Left cardiac atrium (tissue), 4 donors: ENCODE data around the gene ASH1L. TPM values are rescaled to one million over a fixed set of nuclear protein-coding genes. Genes with fewer than 3 reads are reported as not detected.
"Not testable (repeated sequence)": the region's sequence is repeated elsewhere in the genome, so short reads cannot be mapped to it uniquely, and the experiment has no call there.

Experiments
- ATAC-seq, 2 donors: fragments of 200-7000 bp; cut with Tn5 transposase; one replicate each; pipeline ENCODE4 v1.9.1; 2020; ENCODE audit warnings: mild to moderate bottlenecking in 2 of 2, moderate library complexity in 2 of 2
- DNase-seq: peaks from one replicate; pipeline ENCODE4 v3.0.0-alpha.2; 2020
- intact Hi-C, 2 donors: fragments of 100-400 bp; cut with DNase I; formaldehyde crosslinking; loops; one replicate each; pipeline versions ENCODE4 v1.14.1 to v1.15.1; 2022 to 2023
- microRNA-seq, 2 donors: library from miRNA; unstranded; fragments of <30 nt; microRNA quantifications; one replicate each; pipeline ENCODE4 v1.2.0, GENCODE V29; 2020
- total RNA-seq, 2 donors: library from RNA; stranded (reverse); fragmentation: NEBNext Ultra II Directional; extraction: Animal tissue kit (Norgen Biotek cat#: 25700); gene quantifications; one replicate each; pipeline ENCODE4 v1.2.1, GENCODE V29; 2021
- donor health status: DM: no; HTN: yes; CAD: no.
- donor health status: DM: no; HTN: yes; CAD: no; lungs with severe emphysema.
- donor health status: DM: yes; HTN: yes; CAD: no.
- donor health status: Dilated cardiomyopathy.

Gene ASH1L
- total RNA-seq, 2 donors from 2014 or later, result 40.6 to 45.9 TPM

GRCh38 chr1:155297384-155297783 is 265.2 kb downstream of the ASH1L start:
- intact Hi-C loops, result no loop called here
- ATAC-seq (no peak), DNase-seq (no peak)

GRCh38 chr1:155296661-155297060 is 265.9 kb downstream of the ASH1L start:
- DNase-seq, result no peak
- ATAC-seq, result no peak
- intact Hi-C loops, result no loop called here

GRCh38 chr1:155295942-155296267 is 266.7 kb downstream of the ASH1L start:
- no peak for ATAC-seq
- no peak for DNase-seq
- intact Hi-C loops, result no loop called here

- intact Hi-C loops, result no loop called here
- ATAC-seq (peak in 1 of 2 donors; percentile 61), DNase-seq (no peak)
These were observed 267.2 kb downstream of the ASH1L start for GRCh38 chr1:155295183-155295941.

- intact Hi-C loops, result no loop called here
- ATAC-seq (peak; percentile 30 to 32), DNase-seq (no peak)
These were observed 268.0 kb downstream of the ASH1L start for GRCh38 chr1:155294520-155295182.

GRCh38 chr1:155293086-155293749 is 269.4 kb downstream of the ASH1L start:
- intact Hi-C loops, result no loop called here
- no peak for DNase-seq

GRCh38 chr1:155291006-155291405 is 271.6 kb downstream of the ASH1L start:
- intact Hi-C loops, ATAC-seq, DNase-seq: not testable (repeated sequence)

More at GRCh38 chr1:155293086-155293749, 269.4 kb downstream of the ASH1L start:
- no peak for ATAC-seq

- ATAC-seq (no peak), DNase-seq (no peak)
- intact Hi-C loops, result no loop called here
These were observed 274.5 kb downstream of the ASH1L start for GRCh38 chr1:155287987-155288543.

GRCh38 chr1:155286544-155286943 is 276.1 kb downstream of the ASH1L start:
- ATAC-seq, result no peak
- DNase-seq, result no peak
- intact Hi-C loops, result no loop called here

GRCh38 chr1:155285631-155286044 is 277.0 kb downstream of the ASH1L start:
- no peak for DNase-seq
- ATAC-seq, result no peak
- intact Hi-C loops, result no loop called here

Small RNA genes within 50 kb of the gene (microRNA-seq; reads per million reads assigned to microRNA genes)
- 0 to 0.54 reads per million in 2 donors for gene MIR555

Other genes with a start within 250 kb of the ASH1L start
- gene RUSC1, start 241.9 kb downstream of the ASH1L start, total RNA-seq, result 10 to 100 TPM; 18.7 to 25.3 TPM
- gene MSTO1, start 47.4 kb upstream of the ASH1L start, total RNA-seq, result 10 to 100 TPM; 16.0 to 31.6 TPM
- gene YY1AP1, start 126.0 kb upstream of the ASH1L start, total RNA-seq, result 10 to 100 TPM; 47.5 to 63.7 TPM
- gene DAP3, start 126.3 kb upstream of the ASH1L start, total RNA-seq, result 10 to 100 TPM; 85.1 to 96.0 TPM